HEK293T (cell line): Measurements from ENCODE around the gene CCDC69.

Experiments
- ARNT ChIP-seq: fragments of 450-650 bp; IDR thresholded peaks from 2 replicates; pipeline ENCODE4 v1.6.1; 2017; ENCODE audit warnings: mild to moderate bottlenecking
- L3MBTL2 ChIP-seq: fragments of 450-650 bp; conservative IDR thresholded peaks from 2 replicates; pipeline ENCODE4 v1.6.1; 2016; ENCODE audit warnings: mild to moderate bottlenecking
- TARDBP ChIP-seq: fragments of 450-650 bp; IDR thresholded peaks from 2 replicates; pipeline ENCODE4 v1.6.1; 2016

GRCh38 chr5:151138114-151138513 lies 85.8 kb downstream of the CCDC69 start:
- no peak for TF ChIP-seq TARDBP
- TF ChIP-seq L3MBTL2, result no peak
- TF ChIP-seq ARNT, result no peak
